Measurements from ENCODE around the gene UNC5CL. TPM values are rescaled to one million over a fixed set of nuclear protein-coding genes. Genes with fewer than 3 reads are reported as not detected.

UNC5CL gene, protein sequence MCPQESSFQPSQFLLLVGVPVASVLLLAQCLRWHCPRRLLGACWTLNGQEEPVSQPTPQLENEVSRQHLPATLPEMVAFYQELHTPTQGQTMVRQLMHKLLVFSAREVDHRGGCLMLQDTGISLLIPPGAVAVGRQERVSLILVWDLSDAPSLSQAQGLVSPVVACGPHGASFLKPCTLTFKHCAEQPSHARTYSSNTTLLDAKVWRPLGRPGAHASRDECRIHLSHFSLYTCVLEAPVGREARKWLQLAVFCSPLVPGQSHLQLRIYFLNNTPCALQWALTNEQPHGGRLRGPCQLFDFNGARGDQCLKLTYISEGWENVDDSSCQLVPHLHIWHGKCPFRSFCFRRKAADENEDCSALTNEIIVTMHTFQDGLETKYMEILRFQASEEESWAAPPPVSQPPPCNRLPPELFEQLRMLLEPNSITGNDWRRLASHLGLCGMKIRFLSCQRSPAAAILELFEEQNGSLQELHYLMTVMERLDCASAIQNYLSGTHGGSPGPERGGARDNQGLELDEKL
- polyA plus RNA-seq (ENCODE audit: insufficient read length), result 8.4 TPM
- long read RNA-seq, donor 1, result 0 reads
- long read RNA-seq, donor 2, result 0 reads
- long read RNA-seq, donor 3, result 0 reads
- long read RNA-seq, donor 4, result 0 reads
- long read RNA-seq, donor 5, partial matches to known transcripts, result 0 of 1 reads
- long read RNA-seq, donor 5, other reads (novel, unspliced or antisense), result 0 of 1 reads
- long read RNA-seq, donor 6, partial matches to known transcripts, result 0 of 1 reads
- long read RNA-seq, donor 6, other reads (novel, unspliced or antisense), result 0 of 1 reads
- long read RNA-seq, donor 7, result 0 reads
- long read RNA-seq, donor 8, result 0 reads

DNA sequence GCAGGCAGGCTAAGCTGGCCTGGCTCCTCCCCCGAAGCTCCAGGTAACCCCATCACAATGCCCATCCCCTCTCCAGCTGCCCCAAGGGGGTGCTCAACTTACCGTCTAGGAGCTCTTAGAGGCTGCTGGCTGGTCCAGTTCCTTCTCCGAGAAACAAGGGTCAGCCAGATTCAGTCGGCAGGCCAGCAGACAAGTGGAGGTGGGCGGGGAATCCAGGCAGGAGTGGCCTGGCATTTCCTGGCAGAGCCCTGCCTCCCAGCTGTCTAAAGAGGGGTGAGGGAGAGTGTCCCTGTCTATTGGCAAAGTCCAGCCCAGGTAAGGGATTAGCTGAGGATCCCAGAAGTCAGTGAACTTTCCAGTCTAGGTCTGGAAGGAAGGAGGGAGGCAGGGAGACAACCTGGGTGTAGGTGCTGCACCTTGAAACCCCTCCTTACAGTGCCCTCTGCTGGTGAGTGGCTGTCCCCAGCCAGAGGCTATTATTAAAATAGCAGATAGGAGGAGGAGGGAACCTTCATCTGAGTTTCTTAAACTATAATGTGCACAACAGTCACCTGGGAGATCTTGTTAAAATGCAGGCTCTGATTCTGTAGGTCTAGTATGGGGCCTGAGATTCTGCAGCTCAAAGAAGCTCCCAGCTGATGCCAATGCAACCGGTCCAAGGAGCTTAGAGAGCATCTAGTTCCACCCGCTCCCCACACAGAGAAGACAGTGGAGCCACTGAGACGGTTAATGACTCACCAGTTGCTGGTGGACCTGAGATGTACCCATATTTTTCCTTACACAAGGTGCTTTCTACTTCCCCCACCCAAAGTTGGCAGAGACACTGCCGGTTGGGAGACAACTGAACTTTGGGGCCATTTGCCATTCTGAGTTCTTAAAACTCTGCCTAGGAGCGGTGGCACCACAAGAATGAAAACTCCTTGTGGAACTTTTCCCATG is at the start of gene UNC5CL:
Gene UNC5CL, minus strand, starts transcription at position 162 of the 939 bp plus-strand sequence. CDS start 4,147 bp downstream, outside the sequence.
- DNase-seq, result no peak

DNA sequence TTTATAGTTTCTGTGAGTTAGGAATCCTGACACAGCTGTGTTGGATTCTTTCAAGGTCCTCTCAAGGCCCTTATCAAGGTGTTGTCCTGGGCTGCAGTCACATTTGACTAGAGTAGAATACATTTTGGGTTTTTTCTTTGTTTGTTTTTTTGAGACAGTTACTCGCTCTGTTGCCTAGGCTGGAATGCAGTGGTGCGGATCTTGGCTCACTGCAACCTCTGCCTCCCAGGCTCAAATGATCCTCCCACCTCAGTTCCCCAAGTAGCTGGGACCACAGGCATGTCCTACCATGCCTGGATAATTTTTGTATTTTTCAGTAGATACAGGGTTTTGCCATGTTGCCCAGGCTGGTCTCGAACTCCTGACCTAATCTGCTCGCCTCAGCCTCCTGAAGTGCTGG is 49.4 kb upstream of the UNC5CL start:
- DNase-seq, result no peak

DNA sequence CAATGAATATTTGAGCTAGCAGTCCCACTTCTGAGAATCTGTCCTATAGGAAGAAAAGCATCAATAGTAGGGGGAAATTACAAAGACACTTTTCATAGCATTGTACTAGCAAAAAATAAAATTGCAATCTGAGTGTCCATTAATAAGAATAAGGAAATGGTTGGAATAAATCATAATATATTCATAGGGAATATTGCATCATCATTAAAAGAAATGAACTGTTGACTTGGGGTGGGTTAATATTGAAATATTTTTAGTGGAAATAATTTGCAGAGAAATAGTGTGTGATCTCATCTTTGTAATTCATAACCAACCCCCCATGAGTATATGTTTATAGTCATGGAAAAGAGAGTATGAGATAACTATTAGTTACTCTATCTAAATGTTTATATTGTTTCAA is 46.2 kb upstream of the UNC5CL start:
- no peak for DNase-seq

DNA sequence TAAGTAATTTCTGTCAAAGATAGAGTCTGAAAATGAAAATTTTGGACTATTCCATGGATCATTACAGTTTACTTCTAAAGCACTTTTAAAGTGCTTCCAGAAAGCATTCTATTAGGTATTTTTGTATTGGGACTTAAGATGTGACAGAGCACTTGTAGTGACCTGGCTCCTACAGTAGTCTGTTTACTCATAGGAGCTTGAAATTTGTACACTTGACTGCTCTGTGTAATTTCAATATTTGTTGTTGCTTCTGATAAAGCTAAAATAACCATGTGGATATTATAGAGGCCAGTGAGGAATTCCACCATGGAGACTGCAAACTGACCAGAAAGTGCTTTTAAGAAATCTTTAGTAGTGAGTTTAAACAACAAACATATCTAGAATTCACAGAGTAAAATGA is 44.1 kb upstream of the UNC5CL start:
- no peak for DNase-seq

DNA sequence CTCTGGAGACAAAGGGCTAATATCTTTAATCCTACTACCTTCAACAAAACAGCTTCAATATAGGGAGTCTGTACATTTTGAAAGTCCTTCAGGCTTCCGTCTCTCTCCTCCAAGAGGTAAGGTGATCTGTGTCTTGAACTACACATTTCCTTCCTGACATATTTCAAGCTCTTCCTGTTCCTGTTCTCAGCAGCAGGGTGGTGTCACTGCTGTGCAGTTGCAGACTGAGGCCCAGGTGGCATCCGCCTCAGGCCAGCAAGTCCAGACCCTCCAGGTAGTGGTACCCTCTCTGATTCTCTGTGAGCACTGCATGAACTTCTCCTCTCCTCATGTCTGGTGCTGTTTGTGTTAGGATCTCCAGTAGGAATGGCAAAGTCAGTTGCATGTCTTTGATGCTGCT is 41.6 kb upstream of the UNC5CL start:
- DNase-seq, result no peak

DNA sequence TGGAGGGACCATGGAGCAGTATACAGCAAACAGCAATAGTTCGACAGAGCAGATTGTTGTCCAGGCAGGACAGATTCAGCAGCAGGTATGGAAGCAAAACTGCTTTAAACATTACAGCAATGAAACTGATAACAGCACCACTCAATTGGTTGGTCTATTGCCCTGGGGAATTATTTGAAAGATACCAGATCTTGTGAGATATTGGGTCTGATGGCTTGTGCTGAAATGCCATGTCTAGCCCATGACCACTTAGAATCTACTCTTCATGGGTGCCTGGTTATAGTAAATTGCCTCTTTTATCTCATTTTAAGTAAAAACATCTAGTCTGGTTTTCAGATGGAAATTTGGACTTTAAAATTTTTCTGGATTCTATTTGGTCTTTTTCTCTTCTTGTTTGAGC is 40.1 kb upstream of the UNC5CL start:
- DNase-seq, result no peak

DNA sequence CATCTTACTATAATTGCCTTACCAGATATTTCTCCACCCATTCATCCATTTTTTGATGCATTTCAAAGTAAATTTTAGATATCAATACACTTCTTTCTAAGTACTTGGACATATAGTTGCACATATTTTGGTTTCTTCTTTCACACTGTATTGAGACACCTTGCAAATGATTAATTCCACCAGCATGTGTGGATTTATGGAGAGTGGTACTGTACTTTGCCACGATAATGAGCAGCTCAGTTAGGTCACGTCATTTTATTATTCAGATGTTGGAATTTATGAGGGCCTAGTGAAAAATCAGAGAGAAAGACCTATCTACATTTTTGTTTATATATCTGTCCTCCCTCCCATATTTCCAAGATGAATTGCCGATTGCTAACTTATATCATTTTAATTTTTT is 39.1 kb upstream of the UNC5CL start:
- DNase-seq, result no peak

DNA sequence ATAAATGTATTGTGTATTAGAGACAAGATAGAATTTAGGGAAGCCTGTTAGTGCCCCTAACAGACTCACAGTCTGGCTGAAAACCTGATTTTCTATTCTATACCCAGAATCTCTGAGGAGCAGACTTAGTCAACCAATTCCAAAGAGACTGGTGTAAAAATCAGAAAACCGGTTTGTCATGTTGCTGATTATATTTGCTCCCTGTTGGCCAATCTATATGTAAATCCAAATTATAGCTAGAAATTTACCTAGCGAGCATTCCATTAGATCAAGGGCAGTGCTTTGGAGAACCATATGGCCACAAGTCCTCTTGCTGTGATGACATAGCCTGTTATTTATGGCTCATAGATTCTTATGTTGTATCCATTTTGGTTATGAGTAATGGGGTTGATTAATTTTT is 38.5 kb upstream of the UNC5CL start:
- DNase-seq, result no peak

DNA sequence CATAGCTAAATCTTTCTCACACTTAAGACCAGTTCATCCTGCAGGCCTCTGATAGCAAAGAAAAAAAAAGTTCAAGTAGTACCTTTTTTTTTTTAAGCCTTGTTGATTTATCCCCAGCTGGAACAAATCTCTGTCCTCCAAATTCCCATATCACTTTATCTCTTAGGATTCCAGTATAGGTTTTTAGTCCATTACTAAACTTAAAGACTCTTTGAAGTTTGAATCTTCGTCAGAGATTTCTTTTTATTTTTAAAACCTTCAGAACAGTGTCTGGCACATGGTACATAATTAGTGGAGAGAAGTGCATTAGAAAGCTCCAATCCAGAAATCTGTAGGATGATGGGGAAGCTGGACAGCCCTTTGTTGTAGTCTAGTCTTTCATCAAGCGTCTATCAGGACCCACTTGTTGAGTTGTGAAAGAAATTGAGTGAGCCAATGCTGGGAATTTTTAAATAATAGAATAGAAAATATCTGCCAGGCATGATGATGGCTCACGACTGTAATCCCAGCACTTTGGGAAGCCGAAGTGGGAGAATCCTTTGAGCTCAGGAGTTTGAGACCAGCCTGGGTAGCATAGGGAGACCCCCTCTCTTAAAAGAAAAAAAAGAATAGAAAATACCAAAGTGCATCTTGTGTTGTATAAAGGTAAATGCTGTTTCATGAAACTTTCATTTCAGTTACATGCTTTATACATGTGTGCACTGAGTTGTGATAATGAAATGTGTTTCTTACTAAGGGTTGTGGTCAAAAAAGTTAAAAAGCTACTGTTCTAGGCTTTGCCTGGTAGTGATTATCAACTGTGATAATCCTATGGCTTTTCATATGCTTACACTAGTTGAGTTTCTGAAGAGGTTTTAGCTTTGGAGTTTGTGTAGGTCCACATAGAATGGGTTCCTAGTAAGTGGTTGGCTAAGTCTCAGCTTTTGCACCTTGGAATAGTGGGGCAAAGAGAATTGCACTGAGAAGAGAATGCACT is 36.9 kb upstream of the UNC5CL start:
- DNase-seq, result no peak

DNA sequence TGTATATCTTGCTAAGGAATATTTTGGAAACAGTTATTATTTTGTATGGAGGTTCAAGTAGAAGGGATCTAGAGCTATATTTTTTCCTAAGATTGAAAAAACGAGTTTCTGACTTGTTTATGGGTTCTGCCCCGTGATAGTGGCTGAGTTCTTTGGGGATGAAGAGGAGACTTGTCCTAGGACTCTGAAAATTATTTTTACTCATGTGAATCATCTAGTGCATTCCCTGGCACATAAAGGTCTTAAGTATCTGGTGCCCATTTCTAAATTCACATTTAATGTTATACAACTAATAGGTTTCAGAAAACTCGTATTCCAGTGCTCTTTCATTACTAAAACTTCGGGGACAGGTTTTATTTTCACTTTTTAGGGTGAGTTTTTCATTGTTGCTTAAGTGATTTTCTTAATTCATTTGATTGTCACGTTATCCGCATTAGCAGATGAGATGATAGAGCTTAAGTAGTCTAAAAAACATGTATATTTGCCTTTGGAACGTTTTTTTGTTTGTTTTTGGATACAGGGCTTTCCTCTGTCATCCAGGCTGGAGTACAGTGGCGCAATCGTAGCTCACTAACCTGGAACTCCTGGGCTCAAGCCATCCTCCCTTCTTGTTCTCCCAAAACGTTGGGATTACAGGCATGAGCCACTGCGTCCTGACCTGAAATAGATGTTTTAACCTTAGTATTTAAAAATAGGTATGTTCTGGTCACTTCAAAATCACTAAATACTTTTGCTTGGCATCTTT is 35.8 kb upstream of the UNC5CL start:
- DNase-seq, result no peak

DNA sequence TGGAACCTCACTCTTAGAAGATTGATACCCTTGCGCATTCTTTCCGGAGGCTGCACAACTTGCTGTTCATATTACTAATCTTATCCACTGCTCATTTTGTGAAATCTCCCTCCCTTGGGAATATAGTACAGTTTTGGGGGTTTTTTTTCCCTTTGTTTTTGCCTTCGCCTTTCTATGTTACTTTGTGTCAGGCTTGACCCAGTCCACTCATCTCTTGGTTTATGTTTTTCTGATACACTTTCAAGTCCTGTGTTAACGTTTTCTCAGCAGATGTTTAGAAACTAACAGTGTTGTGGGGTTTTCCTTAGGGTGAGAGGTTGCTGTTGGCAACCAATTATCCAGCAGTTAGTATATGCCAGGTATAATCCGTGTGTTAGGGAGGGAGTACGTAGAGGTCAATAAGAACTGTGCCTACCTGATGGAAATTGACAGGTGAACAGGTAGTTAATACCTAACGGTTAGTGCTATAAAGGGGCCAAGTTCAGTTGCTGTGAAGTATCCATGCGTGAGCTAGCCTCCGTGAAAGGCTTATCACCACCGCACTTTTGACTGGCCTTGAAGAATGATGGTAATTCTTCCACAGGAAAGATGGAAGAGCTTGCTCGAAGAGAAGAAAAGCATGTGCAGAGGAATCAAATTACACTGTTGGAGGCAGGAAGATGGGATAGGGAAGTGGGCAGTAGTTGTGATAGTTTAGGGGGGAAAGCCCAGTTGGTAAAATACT is 35.1 kb upstream of the UNC5CL start:
- DNase-seq, result no peak

DNA sequence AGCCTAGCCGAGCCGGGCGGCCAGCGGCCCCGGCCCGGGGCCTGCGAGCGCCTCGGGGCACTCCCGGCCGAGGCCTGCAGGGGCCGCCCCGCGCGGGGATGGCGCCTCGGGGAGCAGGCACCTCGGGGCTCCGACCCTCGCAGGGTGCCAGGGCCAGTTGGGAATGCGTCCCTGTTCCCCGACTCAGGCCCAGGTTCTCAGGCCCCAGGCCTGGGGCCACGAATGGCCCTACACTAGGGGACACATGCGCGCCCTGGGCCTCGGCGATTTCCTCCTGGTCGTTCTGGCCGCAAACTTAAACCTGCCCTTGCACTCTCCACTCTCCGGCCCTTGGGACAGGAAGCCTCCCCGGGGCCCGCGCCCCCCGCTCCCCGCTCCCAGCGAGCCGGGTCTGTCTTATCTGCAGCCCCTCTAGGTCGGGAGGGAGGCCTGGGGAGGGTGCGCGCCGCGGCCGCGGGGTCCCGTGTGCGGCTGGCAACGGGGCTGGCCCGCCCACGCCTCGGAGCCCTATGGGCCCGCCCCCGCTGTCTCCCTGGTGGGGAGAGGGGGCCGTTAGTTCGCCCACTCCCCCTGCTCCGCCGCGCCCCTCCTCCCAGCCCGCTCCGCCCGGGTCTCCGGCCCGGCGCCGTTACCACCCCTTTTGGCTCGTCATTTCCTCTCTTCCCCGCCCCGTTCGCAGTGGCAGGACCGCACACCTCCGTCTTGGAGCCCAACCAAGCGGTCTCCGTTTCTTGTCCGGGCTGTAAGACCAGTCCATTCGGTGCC is 34.4 kb upstream of the UNC5CL start:
- peak; percentile 87 for DNase-seq

DNA sequence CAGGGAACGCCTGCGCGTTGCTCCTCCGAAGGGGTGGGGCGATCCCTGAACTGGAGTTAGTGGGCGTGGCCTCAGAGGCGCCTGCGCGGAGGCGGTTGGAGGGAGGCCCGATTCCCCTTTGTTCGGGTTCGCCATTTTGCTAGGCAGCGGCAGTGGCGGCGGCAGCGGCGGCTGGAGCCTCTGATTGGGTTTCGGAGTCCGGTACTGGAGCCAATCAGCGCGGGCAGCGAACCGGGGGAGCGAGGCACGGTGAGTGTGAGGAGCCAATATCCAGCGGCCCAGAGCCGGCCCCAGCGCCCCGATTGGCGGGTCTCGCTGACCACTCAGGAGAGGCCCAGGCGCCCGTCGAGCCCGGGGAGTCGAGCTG is 33.8 kb upstream of the UNC5CL start, which contains the start of gene NFYA:
Gene NFYA, plus strand, starts transcription at position 139 of the 367 bp plus-strand sequence. CDS start 6,116 bp downstream, outside the sequence.
- DNase-seq, result no peak

DNA sequence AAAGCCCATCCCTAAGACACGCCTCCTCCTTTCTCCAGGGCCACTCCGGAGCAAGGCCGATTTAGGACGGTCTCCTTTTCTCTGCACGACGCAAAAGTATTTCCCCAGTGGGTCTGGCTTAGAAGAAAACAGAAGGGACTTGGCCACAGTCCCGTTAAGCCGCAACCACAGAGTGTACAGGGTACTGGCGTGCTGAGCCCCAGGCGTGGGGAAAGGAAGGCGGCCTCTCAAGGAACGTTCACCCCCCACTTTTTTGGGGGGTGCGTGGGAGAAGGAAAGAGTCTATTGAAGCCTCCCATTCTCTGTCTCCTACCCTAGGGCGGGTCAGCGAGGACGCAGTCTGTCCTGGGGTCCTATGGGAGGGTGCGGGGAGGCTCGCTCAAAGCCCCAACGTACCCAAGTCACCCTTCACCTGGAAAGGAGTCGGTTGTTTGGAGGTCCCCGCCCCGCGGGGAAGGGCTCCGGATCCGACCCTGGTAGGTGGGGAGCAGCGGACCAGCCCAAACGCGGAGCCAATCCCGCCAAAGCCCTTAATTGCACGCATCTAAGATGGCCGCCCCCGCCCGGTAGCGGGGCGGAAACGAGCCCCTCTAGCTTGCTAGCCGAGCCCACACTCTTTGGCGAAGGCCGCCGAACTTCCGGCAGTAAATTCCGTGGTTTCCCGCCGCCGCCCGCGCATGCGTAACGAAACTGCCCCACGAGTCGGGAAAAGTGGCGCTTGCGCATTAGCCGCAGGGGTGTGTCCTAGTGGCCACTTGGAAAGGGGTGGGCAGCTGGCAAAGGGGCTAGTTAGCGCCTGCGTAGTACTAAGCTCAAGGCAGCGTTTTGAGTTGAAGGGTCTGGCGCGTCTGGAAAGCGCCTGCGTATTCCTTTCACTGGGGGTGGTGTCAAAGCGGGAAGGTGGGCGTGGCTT is 33.2 kb upstream of the UNC5CL start, which contains the start of gene OARD1:
Gene OARD1, minus strand, starts transcription at position 434 of the 913 bp plus-strand sequence. CDS start 722 bp downstream, outside the sequence.
- peak; percentile 100 for DNase-seq

DNA sequence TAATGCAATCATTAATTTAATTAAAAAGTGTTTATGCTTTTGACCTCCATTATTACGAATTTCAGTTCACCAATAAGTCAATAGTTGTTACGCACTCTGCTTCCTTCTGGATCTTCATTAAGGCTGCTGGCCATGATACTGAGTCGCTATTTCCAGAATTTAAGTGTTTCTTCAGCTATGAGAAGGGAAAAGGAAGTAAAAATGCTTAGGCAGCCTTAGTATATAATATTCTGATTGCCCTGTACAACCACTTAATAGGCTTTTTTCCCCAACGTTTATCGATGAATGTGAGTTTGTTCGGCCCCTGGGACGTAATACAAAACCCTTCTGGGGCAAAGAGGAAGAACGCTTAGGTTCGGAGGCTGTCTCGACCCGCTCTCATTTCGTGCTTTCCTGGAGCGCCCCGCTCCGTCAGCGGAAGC is 32.5 kb upstream of the UNC5CL start:
- DNase-seq, result no peak

DNA sequence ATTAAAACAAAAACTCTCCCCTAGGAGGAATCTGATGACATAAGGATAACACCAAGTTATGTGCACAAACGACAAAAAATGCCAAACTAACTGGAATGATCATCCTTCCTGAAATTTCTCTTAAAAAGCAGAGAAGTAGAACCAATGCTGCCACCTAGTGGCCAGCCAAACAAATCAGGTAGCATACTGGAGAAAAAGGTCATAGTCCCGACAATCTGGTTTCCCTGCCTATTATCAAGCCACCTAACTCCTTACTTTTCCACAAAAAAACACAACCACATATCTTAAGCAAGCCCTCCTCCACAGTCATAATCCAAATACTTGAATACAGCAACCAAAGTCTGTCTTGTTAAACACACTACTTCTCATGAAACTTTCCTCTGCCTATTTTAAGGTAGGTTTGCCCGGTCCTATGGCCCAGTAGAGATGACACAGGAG is 27.9 kb upstream of the UNC5CL start:
- peak; percentile 78 for DNase-seq

DNA sequence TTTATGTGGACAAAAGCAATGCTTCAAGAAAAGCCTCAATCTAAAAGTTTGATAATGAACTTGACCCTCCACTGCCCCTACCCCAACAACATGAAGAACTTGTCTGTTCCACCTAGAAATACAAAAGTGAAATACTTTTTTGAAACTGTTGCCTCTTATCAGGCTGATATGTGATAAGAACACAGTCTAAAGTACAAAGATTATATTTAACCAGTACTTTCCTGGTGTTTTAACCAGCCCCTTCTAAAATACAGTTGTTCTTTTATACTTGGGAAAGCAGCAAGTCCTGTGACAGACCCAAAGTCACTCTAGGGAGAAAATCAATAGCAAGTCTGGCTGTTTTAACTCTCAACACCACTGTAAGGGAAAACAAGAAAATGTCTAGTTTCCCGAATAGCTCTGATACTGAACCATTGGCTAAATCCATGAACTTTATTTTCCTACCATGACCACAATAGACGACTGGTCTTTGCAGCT is 26.6 kb upstream of the UNC5CL start:
- no peak for DNase-seq
